ENCODE results near the gene KNG1. TPM values are rescaled to one million over a fixed set of nuclear protein-coding genes. Genes with fewer than 3 reads are reported as not detected.

KNG1 gene
- total RNA-seq, 4 donors from 2014 or later = 1.6 to 2.0 TPM; not detected in 2

GRCh38 chr3:186757214-186757613 lies 40.1 kb downstream of the KNG1 start:
- H3K9me3 ChIP-seq = no peaks in the 10 kb centered on the region
- no peak overlapping the region for H3K4me3 ChIP-seq
- 86 to 91% methylated on average over 4 to 8 of the region's 8 CpGs for whole genome bisulfite sequencing, 2 donors (ENCODE audit: low coverage in 1 of 2)
- no peak overlapping the region for H3K27ac ChIP-seq
- no peaks in the 10 kb centered on the region for H3K27me3 ChIP-seq
- no peaks in the 10 kb centered on the region for H3K36me3 ChIP-seq
- DNase-seq = no peak
- intact Hi-C loops (cut with DNase I; ENCODE audit: low total_unique reads) (no loop called here), in situ Hi-C loops (cut with MboI; ENCODE audit: low pct_ligation_motif_present in 1 of 4, low pct_unique_long_range_greater_than_20kb in 1 of 4, low sequenced_read_pairs in 3 of 4) (no loop called here)
- TF ChIP-seq POLR2AphosphoS5 (IDR thresholded peaks at IDR 0.05) (no peak), POLR2A (IDR thresholded peaks at IDR 0.05) (no peak)
- TF ChIP-seq, protein P1, sequence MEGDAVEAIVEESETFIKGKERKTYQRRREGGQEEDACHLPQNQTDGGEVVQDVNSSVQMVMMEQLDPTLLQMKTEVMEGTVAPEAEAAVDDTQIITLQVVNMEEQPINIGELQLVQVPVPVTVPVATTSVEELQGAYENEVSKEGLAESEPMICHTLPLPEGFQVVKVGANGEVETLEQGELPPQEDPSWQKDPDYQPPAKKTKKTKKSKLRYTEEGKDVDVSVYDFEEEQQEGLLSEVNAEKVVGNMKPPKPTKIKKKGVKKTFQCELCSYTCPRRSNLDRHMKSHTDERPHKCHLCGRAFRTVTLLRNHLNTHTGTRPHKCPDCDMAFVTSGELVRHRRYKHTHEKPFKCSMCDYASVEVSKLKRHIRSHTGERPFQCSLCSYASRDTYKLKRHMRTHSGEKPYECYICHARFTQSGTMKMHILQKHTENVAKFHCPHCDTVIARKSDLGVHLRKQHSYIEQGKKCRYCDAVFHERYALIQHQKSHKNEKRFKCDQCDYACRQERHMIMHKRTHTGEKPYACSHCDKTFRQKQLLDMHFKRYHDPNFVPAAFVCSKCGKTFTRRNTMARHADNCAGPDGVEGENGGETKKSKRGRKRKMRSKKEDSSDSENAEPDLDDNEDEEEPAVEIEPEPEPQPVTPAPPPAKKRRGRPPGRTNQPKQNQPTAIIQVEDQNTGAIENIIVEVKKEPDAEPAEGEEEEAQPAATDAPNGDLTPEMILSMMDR (IDR thresholded peaks at IDR 0.05) = no peak
- H3K4me1 ChIP-seq = peaks cover 0 to 10% (median 0%) of the 10 kb centered on the region in 4 donors

DNA sequence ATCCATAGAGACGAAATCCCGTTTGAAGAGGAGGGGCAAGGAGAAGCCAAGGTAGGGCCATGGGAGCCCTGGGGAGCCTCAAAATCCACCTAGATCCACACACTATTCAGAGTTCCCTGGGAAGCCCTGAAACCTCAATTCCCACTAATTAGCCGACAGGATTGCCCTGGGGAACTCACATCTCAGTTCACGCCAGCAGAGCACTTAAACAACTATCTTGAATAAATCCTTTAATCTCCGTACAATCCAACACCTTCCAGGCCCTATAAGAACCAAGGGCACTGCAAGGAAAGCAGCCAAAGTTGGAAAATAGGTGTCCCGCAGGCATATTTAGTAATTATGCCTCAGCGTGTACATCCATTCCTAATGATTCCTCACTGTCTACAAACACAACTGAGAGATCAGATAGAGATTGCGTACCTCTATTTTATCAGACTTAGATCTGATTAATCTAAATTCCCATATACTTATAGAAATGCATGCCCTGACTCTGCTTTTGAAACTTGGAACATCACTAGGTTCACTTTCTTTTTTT lies 40.6 kb downstream of the KNG1 start:
- DNase-seq = no peak
- H3K9me3 ChIP-seq = no peaks in the 10 kb centered on the region
- 83 to 97% methylated on average over 5 to 8 of the region's 8 CpGs for WGBS, 2 donors (ENCODE audit: low coverage in 1 of 2)
- TF ChIP-seq POLR2A (IDR thresholded peaks at IDR 0.05) (no peak), POLR2AphosphoS5 (IDR thresholded peaks at IDR 0.05) (no peak), EP300 (IDR thresholded peaks at IDR 0.05; ENCODE audit: low read depth) (no peak)
- TF ChIP-seq, protein P1 (IDR thresholded peaks at IDR 0.05) = no peak
- in situ Hi-C loops (cut with MboI; ENCODE audit: low pct_ligation_motif_present in 1 of 4, low pct_unique_long_range_greater_than_20kb in 1 of 4, low sequenced_read_pairs in 3 of 4) = no loop called here
- H3K27me3 ChIP-seq = no peaks in the 10 kb centered on the region
- H3K36me3 ChIP-seq = no peaks in the 10 kb centered on the region
- intact Hi-C loops (cut with DNase I; ENCODE audit: low total_unique reads) = no loop called here
- no peak overlapping the region for H3K27ac ChIP-seq
- H3K4me1 ChIP-seq = peaks cover 0 to 5% (median 0%) of the 10 kb centered on the region in 4 donors
- no peak overlapping the region for H3K4me3 ChIP-seq

DNA sequence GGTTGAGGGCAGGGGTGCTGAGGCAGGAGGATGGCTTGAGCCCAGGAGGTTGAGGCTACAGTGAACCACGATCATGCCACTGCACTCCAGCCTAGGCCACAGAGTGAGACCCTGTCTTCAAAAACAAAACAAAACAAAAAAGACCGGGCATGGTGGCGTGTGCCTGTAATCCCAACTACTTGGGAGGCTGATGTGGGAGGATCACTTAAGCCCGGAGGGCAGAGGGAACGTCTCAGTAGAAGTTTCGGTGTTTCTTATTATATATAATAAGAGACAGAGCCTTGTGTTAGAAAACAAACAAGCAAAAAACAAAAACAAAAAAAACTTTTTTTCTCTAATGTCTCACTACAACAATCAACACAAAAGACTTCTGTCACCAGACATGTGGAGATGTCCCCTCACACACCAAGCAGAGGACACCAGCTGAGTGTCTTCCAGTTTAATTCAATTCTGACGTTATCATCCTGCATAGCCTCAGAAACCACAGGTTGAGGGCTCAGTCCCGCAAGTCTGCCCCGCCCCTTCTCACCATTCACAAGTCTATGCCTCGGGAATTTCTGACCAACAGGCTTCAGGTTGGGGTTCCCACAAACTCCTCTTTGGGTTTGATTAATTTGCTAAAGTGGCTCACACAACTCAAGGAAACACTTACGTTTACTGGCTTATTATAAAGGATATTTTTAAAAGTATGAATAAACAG lies 42.2 kb downstream of the KNG1 start:
- Histone ChIP-seq H3K27ac (no peak overlapping the region), H3K9me3 (no peaks in the 10 kb centered on the region), H3K4me1 (no peaks in the 10 kb centered on the region), H3K36me3 (no peaks in the 10 kb centered on the region), H3K27me3 (no peaks in the 10 kb centered on the region), H3K4me3 (no peak overlapping the region)
- no peak for DNase-seq
- in situ Hi-C loops (cut with MboI; ENCODE audit: low pct_ligation_motif_present in 1 of 4, low pct_unique_long_range_greater_than_20kb in 1 of 4, low sequenced_read_pairs in 3 of 4) (no loop called here), intact Hi-C loops (cut with DNase I; ENCODE audit: low total_unique reads) (no loop called here)
- TF ChIP-seq POLR2AphosphoS5 (IDR thresholded peaks at IDR 0.05) (no peak), EP300 (IDR thresholded peaks at IDR 0.05; ENCODE audit: low read depth) (no peak), POLR2A (IDR thresholded peaks at IDR 0.05) (no peak)
- TF ChIP-seq, protein P1 (IDR thresholded peaks at IDR 0.05) = no peak
- 80% methylated on average over 4 to 11 of the region's 11 CpGs for WGBS, 2 donors (ENCODE audit: low coverage in 1 of 2)

DNA sequence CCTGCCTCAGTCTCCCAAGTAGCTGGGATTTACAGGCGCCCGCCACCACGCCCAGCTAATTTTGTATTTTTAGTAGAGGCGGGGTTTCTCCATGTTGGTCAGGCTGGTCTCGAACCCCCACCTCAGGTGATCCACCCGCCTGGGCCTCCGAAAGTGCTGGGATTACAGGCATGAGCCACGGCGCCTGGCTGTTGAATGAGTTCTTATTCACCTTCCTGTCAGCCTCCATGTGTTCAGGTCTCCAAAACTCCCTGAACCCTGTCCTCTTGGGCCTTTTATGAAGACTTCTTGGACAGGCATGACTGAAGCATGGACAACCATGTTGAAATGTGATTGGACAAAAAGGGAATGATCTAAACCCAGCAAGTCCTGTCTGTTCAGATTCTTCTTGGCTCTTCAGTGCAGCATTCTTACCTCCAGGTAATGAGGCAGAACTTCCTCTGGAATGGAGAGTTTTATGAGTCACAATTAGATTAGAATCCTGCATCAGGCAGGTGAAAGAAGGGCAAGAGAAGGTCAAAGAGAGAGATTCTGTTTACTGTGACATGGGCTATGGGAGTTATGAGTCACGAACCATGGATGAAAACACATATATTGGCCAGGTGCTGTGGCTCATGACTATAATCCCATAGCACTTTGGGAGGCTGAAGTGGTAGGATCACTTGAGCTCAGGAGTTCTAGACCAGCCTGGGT lies 43.1 kb downstream of the KNG1 start:
- no peak for DNase-seq
- intact Hi-C loops (cut with DNase I; ENCODE audit: low total_unique reads) (no loop called here), in situ Hi-C loops (cut with MboI; ENCODE audit: low pct_ligation_motif_present in 1 of 4, low pct_unique_long_range_greater_than_20kb in 1 of 4, low sequenced_read_pairs in 3 of 4) (no loop called here)
- TF ChIP-seq, protein P1 (IDR thresholded peaks at IDR 0.05) = no peak
- TF ChIP-seq POLR2AphosphoS5 (IDR thresholded peaks at IDR 0.05) (no peak), POLR2A (IDR thresholded peaks at IDR 0.05) (no peak), EP300 (IDR thresholded peaks at IDR 0.05; ENCODE audit: low read depth) (no peak)
- WGBS, 2 donors (ENCODE audit: low coverage in 1 of 2) = 81 to 95% methylated on average over 3 to 10 of the region's 10 CpGs
- Histone ChIP-seq H3K36me3 (no peaks in the 10 kb centered on the region), H3K27ac (no peak overlapping the region), H3K4me1 (no peaks in the 10 kb centered on the region), H3K27me3 (no peaks in the 10 kb centered on the region), H3K9me3 (no peaks in the 10 kb centered on the region), H3K4me3 (no peak overlapping the region)

Data from transverse colon (tissue), 4 donors.